TTC549 (cell line): Measurements from ENCODE around the gene TRERF1.

Source experiments
- FAIRE-seq: peaks from 2 replicates; lab custom pipeline; 2012; peaks lifted over from hg19 to GRCh38; lab: Jason Lieb, UNC

The TRERF1 gene

GRCh38 chr6:42251500-42251899 lies 200.2 kb downstream of the TRERF1 start:
- FAIRE-seq: no peak

GRCh38 chr6:42250274-42250931 lies 201.3 kb downstream of the TRERF1 start:
- FAIRE-seq: no peak

DNA sequence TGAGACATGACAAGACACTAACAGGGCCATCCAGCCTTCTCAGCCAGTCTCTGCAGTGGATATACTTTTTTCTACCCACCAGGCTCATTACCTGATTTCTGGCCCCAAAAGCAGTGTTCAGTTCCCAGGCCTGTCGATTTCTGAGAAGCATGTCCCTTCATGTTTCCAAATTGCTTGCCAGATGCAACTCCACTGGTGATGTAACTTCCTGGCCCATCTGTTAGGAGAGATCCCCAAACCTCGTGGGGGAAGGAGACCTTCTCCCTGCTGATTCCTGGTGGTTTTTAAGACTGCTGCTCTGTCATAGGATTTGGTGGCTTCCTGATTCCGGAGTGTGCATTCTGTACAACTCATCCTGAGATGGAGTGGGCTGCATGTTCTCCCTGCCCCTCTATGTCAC lies 202.4 kb downstream of the TRERF1 start:
- FAIRE-seq: no peak

GRCh38 chr6:42243046-42243445 lies 208.7 kb downstream of the TRERF1 start:
- FAIRE-seq: no peak

DNA sequence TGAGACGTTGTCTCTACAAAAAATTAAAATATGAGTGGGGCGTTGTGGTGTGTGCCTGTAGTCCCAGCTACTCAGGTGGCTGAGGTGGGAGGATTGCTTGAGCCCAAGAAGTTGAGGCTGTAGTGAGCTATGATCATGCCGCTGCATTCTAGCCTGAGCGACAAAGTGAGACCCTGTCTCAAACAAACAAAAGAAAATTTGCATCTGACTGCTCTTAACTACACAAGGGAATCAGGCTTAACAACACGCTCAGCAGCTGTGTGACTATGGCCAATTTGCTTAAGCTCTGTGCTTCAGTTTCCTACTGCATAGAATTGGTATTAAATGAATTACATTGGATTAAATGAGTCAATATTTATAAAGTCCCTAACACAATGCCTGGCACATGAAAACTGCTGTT lies 209.8 kb downstream of the TRERF1 start:
- FAIRE-seq: no peak

GRCh38 chr6:42239736-42240375 lies 211.9 kb downstream of the TRERF1 start:
- FAIRE-seq: no peak

- FAIRE-seq: no peak
Observed at GRCh38 chr6:42239333-42239732, 212.4 kb downstream of the TRERF1 start.

- FAIRE-seq: no peak
Observed at GRCh38 chr6:42237857-42238256, 213.9 kb downstream of the TRERF1 start.

DNA sequence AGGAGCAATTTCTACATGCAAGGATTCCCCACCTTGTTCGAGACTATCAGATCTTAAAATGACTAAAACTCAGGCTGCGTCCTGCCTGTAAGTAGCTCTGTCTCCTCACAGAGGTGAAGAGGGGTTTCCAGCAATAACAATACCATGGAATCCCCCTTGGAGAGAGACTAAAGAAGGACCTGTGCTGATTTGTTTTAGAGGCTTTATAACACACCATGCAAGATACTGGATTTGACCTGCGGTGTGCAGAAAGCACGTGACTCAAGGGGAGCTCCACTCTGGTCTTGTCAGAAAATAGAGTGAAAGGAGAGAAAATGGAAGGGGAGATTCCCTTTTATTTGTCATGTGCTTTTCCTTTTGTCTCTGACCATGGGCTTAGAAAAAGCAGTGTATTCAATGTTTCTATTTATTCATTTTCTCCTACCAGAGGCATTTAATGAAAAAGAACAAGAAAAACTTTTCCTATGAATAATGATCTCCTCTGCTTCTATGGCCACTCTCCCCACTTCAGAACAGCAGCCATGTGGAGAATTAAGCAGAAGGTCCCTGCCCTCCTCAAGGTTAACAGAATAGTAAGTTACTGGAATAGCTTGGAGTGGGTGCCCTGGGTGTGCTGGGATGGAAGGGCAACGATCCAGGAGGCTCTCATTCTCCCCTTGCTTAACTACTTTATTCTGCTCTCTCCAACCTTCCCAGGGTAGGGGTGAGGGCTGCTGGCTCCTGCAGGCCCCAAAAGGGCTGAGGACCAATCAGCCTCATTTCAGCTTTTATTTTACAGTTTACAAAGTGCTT lies 214.8 kb downstream of the TRERF1 start:
- FAIRE-seq: no peak

GRCh38 chr6:42236030-42236429 lies 215.7 kb downstream of the TRERF1 start:
- FAIRE-seq: no peak

- FAIRE-seq: no peak
Observed at GRCh38 chr6:42232035-42232434, 219.7 kb downstream of the TRERF1 start.

- no peak for FAIRE-seq
Observed at GRCh38 chr6:42230345-42231321, 221.1 kb downstream of the TRERF1 start.

DNA sequence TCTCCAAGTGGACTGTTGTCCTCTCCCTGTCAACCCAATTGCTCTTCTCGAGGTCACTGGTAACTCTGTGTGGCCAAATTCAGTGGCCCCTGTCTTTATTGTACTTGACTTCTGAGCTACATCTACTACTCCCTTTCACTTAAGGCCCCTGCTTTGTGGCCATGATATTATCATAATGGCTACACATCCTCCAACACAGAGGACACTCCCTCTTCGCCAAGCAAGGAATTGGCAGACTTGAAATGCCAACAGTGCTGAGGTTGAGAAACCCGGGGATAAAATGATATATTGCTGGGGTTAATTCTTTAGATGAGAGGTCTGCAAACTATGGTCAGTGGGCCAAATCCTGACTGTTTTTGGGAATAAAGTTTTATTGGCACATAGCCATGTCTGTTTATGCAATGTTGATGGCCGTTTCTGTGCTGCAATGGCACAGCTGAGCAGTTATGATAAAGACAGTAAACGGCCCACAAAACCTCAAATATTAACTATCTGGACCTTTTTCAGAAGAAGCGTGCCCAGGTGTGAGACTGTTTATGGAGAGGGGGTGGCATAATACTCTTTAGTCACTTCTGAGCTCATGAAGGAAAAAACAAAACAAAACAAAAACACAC lies 222.1 kb downstream of the TRERF1 start:
- no peak for FAIRE-seq

DNA sequence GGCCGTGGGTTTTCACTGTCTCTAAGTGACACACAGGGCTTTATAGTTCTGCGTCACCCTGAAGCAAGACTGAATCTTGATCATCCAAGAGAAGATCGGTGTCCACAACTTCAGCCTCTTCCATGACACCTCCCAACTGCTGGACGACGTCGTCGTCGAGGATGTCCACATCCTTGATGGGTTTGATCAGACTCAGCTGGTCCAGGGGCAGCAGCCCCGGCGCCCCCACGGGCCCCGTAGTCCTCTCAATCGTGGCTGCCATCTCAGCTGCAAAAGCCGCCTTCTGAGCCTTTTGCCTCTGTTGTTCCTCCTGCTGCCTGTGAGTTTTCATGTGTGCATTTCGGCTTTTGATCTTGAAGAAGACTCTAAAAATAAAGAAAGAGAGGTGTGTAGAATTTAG lies 223.4 kb downstream of the TRERF1 start:
- no peak for FAIRE-seq

- no peak for FAIRE-seq
Observed at GRCh38 chr6:42227173-42227850, 224.4 kb downstream of the TRERF1 start.

GRCh38 chr6:42226645-42227143 lies 225.0 kb downstream of the TRERF1 start:
- no peak for FAIRE-seq

DNA sequence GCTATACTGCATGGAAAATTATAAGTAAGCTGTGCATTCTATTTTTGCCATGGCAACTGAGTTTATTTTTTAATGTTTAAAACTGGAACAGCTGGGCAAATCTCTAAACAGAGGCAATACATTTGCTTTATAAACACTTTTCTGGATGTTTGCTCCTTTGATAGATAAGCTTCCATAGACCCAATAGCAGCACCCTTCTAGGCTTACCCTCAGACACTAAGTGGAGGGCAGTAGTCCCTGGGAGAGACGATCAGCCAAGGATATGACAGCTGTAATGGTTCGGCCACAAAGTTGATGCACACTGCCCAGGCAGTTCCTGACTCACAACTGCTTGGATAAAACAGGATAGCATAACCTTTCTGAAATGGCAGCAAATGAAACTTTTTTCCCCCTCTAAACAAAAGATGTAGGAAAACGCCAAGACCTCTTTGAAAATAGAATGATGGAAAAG lies 225.5 kb downstream of the TRERF1 start:
- FAIRE-seq: no peak

GRCh38 chr6:42225419-42225818 lies 226.3 kb downstream of the TRERF1 start:
- no peak for FAIRE-seq

- FAIRE-seq: no peak
Observed at GRCh38 chr6:42225029-42225339, 226.7 kb downstream of the TRERF1 start.

DNA sequence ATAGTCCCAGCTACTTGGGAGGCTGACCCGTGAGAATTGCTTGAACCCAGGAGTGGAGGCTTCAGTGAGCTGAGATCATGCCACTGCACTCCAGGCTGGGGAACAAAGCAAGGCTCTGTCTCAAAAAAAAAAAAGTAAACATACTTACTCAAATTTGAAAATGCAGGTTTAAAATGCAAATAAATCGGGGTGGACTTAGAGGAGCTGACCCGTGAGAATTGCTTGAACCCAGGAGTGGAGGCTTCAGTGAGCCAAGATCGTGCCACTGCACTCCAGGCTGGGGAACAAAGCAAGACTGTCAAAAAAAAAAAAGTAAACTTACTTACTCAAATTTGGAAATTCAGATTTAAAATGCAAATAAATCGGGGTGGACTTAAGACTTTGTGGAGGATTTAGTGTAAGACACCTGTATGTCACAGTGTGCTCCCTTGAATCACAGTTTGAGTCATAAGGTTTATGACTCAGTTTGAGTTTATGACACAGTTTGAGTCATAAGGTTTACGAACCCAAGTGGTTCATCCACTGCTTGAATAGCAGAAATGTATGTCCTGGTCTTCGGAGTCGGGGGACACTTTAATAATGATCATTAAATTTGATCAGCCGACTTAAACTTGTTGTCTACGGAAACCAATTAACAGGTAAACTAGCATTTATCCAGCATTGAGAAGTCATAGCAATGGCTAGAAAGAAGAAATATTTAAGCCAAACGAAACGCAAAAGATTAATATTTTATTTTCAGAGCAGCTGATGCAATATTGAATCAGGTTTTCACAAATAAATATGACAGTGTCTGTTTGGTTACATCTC lies 227.3 kb downstream of the TRERF1 start:
- FAIRE-seq: no peak
